GM12878 (cell line): Measurements from ENCODE around the gene TMSB10. TPM values are rescaled to one million over a fixed set of nuclear protein-coding genes. Genes with fewer than 3 reads are reported as not detected.
A peak's percentile ranks its signal among the peaks of the same experiment; 100 is the strongest.

ENCODE experiments used
- ATAC-seq: fragments of 200-7000 bp; cut with Tn5 transposase; 3 replicates; pipeline ENCODE4 v1.9.1; 2020; ENCODE audit warnings: mild to moderate bottlenecking, moderate library complexity
- BruUV-seq: library from RNA; stranded (reverse); fragments of 400-500 nt; replicated peaks from 2 replicates; lab custom pipeline; 2021; lab: Mats Ljungman, UMichigan
- CTCF ChIA-PET: fragments of 300-600 bp; sonication (Branson Sonifier 250); formaldehyde crosslinking; extraction: SDS; loops from one replicate; lab custom pipeline; 2021; ENCODE audit warnings: inconsistent platforms; lab: Yijun Ruan, JAX
- POLR2A ChIA-PET: fragments of 350-600 bp; formaldehyde crosslinking; extraction: SDS; loops from one replicate; lab custom pipeline; 2021; ENCODE audit warnings: inconsistent platforms; lab: Charles Lee
- RAD21 ChIA-PET: fragments of 300-600 bp; sonication (Branson Sonifier 250); formaldehyde crosslinking; loops from one replicate; lab custom pipeline; 2023; ENCODE audit warnings: antibody characterized with exemption; ENCODE audit not compliant: unreplicated experiment; lab: Charles Lee
- SMC1A ChIA-PET: fragments of 300-600 bp; sonication (Branson Sonifier 250); formaldehyde crosslinking; loops from one replicate; lab custom pipeline; 2023; ENCODE audit not compliant: unreplicated experiment, uncharacterized antibody; lab: Charles Lee
- DNase-seq: peaks from one replicate; pipeline ENCODE4 v3.0.0-alpha.2; 2011; ENCODE audit warnings: low read depth, low spot score
- FAIRE-seq: peaks from 3 replicates; lab custom pipeline; 2011; peaks lifted over from hg19 to GRCh38; lab: Jason Lieb, UNC
- H2AFZ ChIP-seq: 2 replicates; pipeline ENCODE4 v1.6.0; 2011; ENCODE audit warnings: low read depth, low read length, control low read depth; ENCODE audit not compliant: control insufficient read depth
- H3K27ac ChIP-seq: 2 replicates; pipeline ENCODE4 v1.5.1; 2011; ENCODE audit warnings: control low read depth; ENCODE audit not compliant: control insufficient read depth, insufficient read depth
- H3K27me3 ChIP-seq, 2 experiments: replicated peaks in 1 of 2; 2 replicates each; pipeline versions ENCODE4 v1.6.0 to v1.6.1; 2011; ENCODE audit warnings: low read length in 1 of 2; ENCODE audit not compliant: control insufficient read depth in 2 of 2, insufficient read depth in 2 of 2
- H3K36me3 ChIP-seq, 2 experiments: 2 replicates each; pipeline ENCODE4 v1.5.1; 2011; ENCODE audit warnings: low read length in 1 of 2; ENCODE audit not compliant: control insufficient read depth in 2 of 2, insufficient read depth in 2 of 2
- H3K4me1 ChIP-seq: 2 replicates; pipeline ENCODE4 v1.6.1; 2011; ENCODE audit warnings: mild to moderate bottlenecking, low read length, moderate library complexity, mixed read lengths; ENCODE audit not compliant: control insufficient read depth, insufficient read depth
- H3K4me2 ChIP-seq: 2 replicates; pipeline ENCODE4 v1.6.0; 2011; ENCODE audit warnings: control low read depth; ENCODE audit not compliant: control insufficient read depth, insufficient read depth
- H3K4me3 ChIP-seq: fragments of 200-600 bp; sonication (generic); 2 replicates; pipeline ENCODE4 v1.5.1; 2016
- H3K79me2 ChIP-seq: 2 replicates; pipeline ENCODE4 v1.6.0; 2011; ENCODE audit warnings: low read length; ENCODE audit not compliant: control insufficient read depth, insufficient read depth
- H3K9ac ChIP-seq: 2 replicates; pipeline ENCODE4 v1.8.0; 2011; ENCODE audit warnings: low read length, control low read depth, mixed read lengths; ENCODE audit not compliant: control insufficient read depth, insufficient read depth
- H3K9me3 ChIP-seq: replicated peaks from 3 replicates; pipeline ENCODE4 v1.5.1; 2011; ENCODE audit warnings: mild to moderate bottlenecking, low read length; ENCODE audit not compliant: control insufficient read depth, insufficient read depth
- H4K20me1 ChIP-seq: 2 replicates; pipeline ENCODE4 v1.6.0; 2011; ENCODE audit not compliant: control insufficient read depth, insufficient read depth
- BCLAF1 ChIP-seq: fragments of 450-650 bp; IDR thresholded peaks from 2 replicates; pipeline ENCODE4 v1.6.1; 2017; ENCODE audit warnings: antibody characterized with exemption, mild to moderate bottlenecking, moderate library complexity
- STAT1 ChIP-seq: fragments of 450-650 bp; conservative IDR thresholded peaks from 2 replicates; pipeline ENCODE4 v1.6.1; 2014; ENCODE audit warnings: antibody characterized with exemption, mild to moderate bottlenecking
- STAT3 ChIP-seq: IDR thresholded peaks from 2 replicates; pipeline ENCODE4 v1.6.1; 2011; ENCODE audit warnings: low read depth, low read length, improper control_type of control experiment
- TCF7 ChIP-seq: IDR thresholded peaks from 2 replicates; pipeline ENCODE4 v1.6.1; 2014; ENCODE audit warnings: antibody characterized with exemption, borderline replicate concordance
- WGBS: methylation state at CpG from one replicate; pipeline ENCODE4 v1.1.6; 2016; ENCODE audit warnings: low lambda C conversion rate; ENCODE audit not compliant: insufficient replicate concordance, insufficient coverage; ENCODE audit errors: missing lambda C conversion rate; 5-methylcytosine and 5-hydroxymethylcytosine counted together
- in situ Hi-C: fragments of 300-500 bp; cut with MboI; formaldehyde crosslinking; loops from 9 replicates; pipeline ENCODE4 v1.14.3; 2018; ENCODE audit warnings: mixed read lengths
- intact Hi-C: fragments of 100-400 bp; cut with micrococcal nuclease; formaldehyde crosslinking; loops from one replicate; pipeline ENCODE4 v1.14.2; 2022; ENCODE audit not compliant: unreplicated experiment
- polyA plus RNA-seq, 11 experiments: library from polyadenylated mRNA; depleted of rRNA in 4 of 11; unstranded in 6 of 11; stranded (reverse) in 5 of 11; fragments of >200 nt; fragmentation: Nextera tagmentation in 4 of 11; fragmentation: Illumina TruSeq in 1 of 11; extraction: Ambion mirVana in 4 of 11; extraction: Trizol in 1 of 11; gene quantifications; 1 replicate in 1 of 11; 2 replicates in 10 of 11; pipeline versions ENCODE4 v1.2.1 to v1.2.3, GENCODE V29; 2011 to 2016; ENCODE audit warnings: inconsistent platforms in 2 of 11, missing spikeins in 2 of 11, low read depth in 1 of 11
- total RNA-seq, 4 experiments: library from RNA; depleted of rRNA in 3 of 4; stranded (reverse); fragments of >200 nt in 3 of 4; fragmentation: Illumina TruSeq in 1 of 4; extraction: Trizol in 1 of 4; gene quantifications; 2 replicates each; pipeline versions ENCODE4 v1.2.1 to v1.2.3, GENCODE V29; 2013 to 2021

The TMSB10 gene
- total and polyA plus RNA-seq, 10 of the 15 experiments (the other 5 are each of a cell fraction or from before 2014, with no cell fraction given) = 1,406 to 4,860 (median 3,381) TPM

GRCh38 chr2:84925724-84926376 is 20.4 kb downstream of the TMSB10 start (continued):
- no peak for TF ChIP-seq BCLAF1
- TF ChIP-seq STAT3 = peak; percentile 68; the same call in 1 of the 2 replicates
- TF ChIP-seq, all 136 proteins: peak for 60

GRCh38 chr2:84927275-84927627 is 21.8 kb downstream of the TMSB10 start:
- peak overlapping the region; percentile 93; the same call in 1 of the 2 replicates for H2AFZ ChIP-seq
- in situ Hi-C loops = loop anchor here (5.0 to 25.0 kb wide), 4 partner anchors 85 to 1510 kb away; partner anchors contain the start of gene KDM3A
- peak overlapping the region; percentile 93 for H3K4me2 ChIP-seq
- no peaks in the 10 kb centered on the region for H4K20me1 ChIP-seq
- peak overlapping the region; percentile 71 for H3K4me3 ChIP-seq
- CTCF ChIA-PET = interaction anchor here (1.9 to 7.9 kb wide), 12 partner anchors 15 to 434 kb away, joined by 6 to 275 read pairs (median 20); no protein-coding TSS in a partner anchor
- H3K4me1 ChIP-seq = peaks cover 33% of the 10 kb centered on the region
- SMC1A ChIA-PET = interaction anchor here (0.5 to 7.9 kb wide), 10 partner anchors 15 to 434 kb away, joined by 3 to 190 read pairs (median 11); partner anchors contain the start of gene TMSB10
- RAD21 ChIA-PET = interaction anchor here (1.3 to 7.9 kb wide), 8 partner anchors 15 to 472 kb away, joined by 3 to 160 read pairs (median 58); partner anchors contain the start of genes KCMF1 and TMSB10
- TF ChIP-seq TCF7 (no peak), STAT1 (0 out of 2 replicates have a peak, but pooled peaks have one; percentile 3)
- no peaks in the 10 kb centered on the region for H3K36me3 ChIP-seq
- intact Hi-C loops = loop anchor here (1.0 to 5.0 kb wide), 6 partner anchors 12 to 358 kb away; partner anchors contain the start of gene KCMF1
- BruUV-seq = TSS peak; percentile 75
- 39% methylated on average over 3 of the region's 3 CpGs for WGBS
- peak overlapping the region; percentile 70 for H3K27ac ChIP-seq
- POLR2A ChIA-PET = interaction anchor here (6.1 to 7.0 kb wide), 2 partner anchors 13 to 19 kb away, joined by 43 to 79 read pairs; no protein-coding TSS in a partner anchor
- FAIRE-seq = no peak
- H3K9me3 ChIP-seq = no peaks in the 10 kb centered on the region
- DNase-seq = no peak
- no peaks in the 10 kb centered on the region for H3K27me3 ChIP-seq
- no peak for ATAC-seq
- peaks cover 26% of the 10 kb centered on the region for H3K79me2 ChIP-seq
- H3K9ac ChIP-seq = peak overlapping the region; percentile 74
